AG04450 (cell line): ENCODE measurements around the gene TTC39A. TPM values are rescaled to one million over a fixed set of nuclear protein-coding genes. Genes with fewer than 3 reads are reported as not detected.

Experiments used
- CTCF ChIA-PET: fragments of 300-600, 350-600 bp; formaldehyde crosslinking; extraction: SDS; loops from one replicate; lab custom pipeline; 2022; ENCODE audit warnings: antibody characterized with exemption, inconsistent platforms; lab: Charles Lee
- POLR2A ChIA-PET: fragments of 350-600 bp; formaldehyde crosslinking; extraction: SDS; loops from one replicate; lab custom pipeline; 2021; ENCODE audit warnings: antibody characterized with exemption, inconsistent platforms; lab: Yijun Ruan, JAX
- DNase-seq: peaks from one replicate; pipeline ENCODE4 v3.0.0-alpha.2; 2011; ENCODE audit warnings: low read depth, low spot score
- H3K27ac ChIP-seq: one replicate; pipeline ENCODE4 v1.5.1; 2012; ENCODE audit warnings: low read depth, low read length, control low read depth
- H3K27me3 ChIP-seq: one replicate; pipeline ENCODE4 v1.6.0; 2012; ENCODE audit warnings: low read length; ENCODE audit not compliant: control insufficient read depth, insufficient read depth
- H3K4me3 ChIP-seq: 2 replicates; pipeline ENCODE4 v1.5.1; 2011; ENCODE audit warnings: mild to moderate bottlenecking, low read depth, low read length, control low read depth
- H3K9me3 ChIP-seq: 2 replicates; pipeline ENCODE4 v1.5.1; 2012; ENCODE audit warnings: low read length; ENCODE audit not compliant: control insufficient read depth, insufficient read depth
- CTCF ChIP-seq: IDR thresholded peaks from 2 replicates; pipeline ENCODE4 v1.5.1; 2011; ENCODE audit warnings: low read depth, low read length, control low read depth, inconsistent platforms
- polyA plus RNA-seq: library from polyadenylated mRNA; depleted of rRNA; stranded (reverse); fragments of >200 nt; gene quantifications from 2 replicates; pipeline ENCODE4 v1.2.3, GENCODE V29; 2011

Gene TTC39A
- polyA plus RNA-seq, 1 experiment, result 0.21 TPM

- no peaks in the 10 kb centered on the region for H3K27me3 ChIP-seq
- no peak overlapping the region for H3K4me3 ChIP-seq
- TF ChIP-seq CTCF, result no peak
- CTCF ChIA-PET, result interaction anchor here (2.3 kb wide), 1 partner anchor 20 kb away, joined by 5 read pairs; no protein-coding TSS in a partner anchor
- no peak overlapping the region for H3K27ac ChIP-seq
- H3K9me3 ChIP-seq, result no peaks in the 10 kb centered on the region
- DNase-seq, result no peak
- POLR2A ChIA-PET, result no interaction called here
Observed at GRCh38 chr1:51316846-51317120, 13.6 kb downstream of the TTC39A start.

- Histone ChIP-seq H3K27me3 (no peaks in the 10 kb centered on the region), H3K27ac (no peak overlapping the region), H3K4me3 (no peak overlapping the region), H3K9me3 (no peaks in the 10 kb centered on the region)
- POLR2A ChIA-PET, result no interaction called here
- no peak for DNase-seq
- CTCF ChIA-PET, result interaction anchor here (2.3 kb wide), 1 partner anchor 20 kb away, joined by 5 read pairs; no protein-coding TSS in a partner anchor
- TF ChIP-seq CTCF, result no peak
Observed at GRCh38 chr1:51316113-51316845, 14.1 kb downstream of the TTC39A start.

GRCh38 chr1:51314974-51315373, 15.4 kb downstream of the TTC39A start:
- ChIA-PET POLR2A (no interaction called here), CTCF (interaction anchor here (2.3 kb wide), 1 partner anchor 19 kb away, joined by 5 read pairs; no protein-coding TSS in a partner anchor)
- Histone ChIP-seq H3K9me3 (no peaks in the 10 kb centered on the region), H3K4me3 (no peak overlapping the region), H3K27ac (peak overlapping the region; percentile 72), H3K27me3 (no peaks in the 10 kb centered on the region)
- TF ChIP-seq CTCF, result no peak
- DNase-seq, result no peak

- Histone ChIP-seq H3K27me3 (no peaks in the 10 kb centered on the region), H3K27ac (peak overlapping the region; percentile 72), H3K4me3 (no peak overlapping the region), H3K9me3 (no peaks in the 10 kb centered on the region)
- no peak for TF ChIP-seq CTCF
- ChIA-PET CTCF (interaction anchor here (1.0 to 2.3 kb wide), 3 partner anchors 18 to 221 kb away, joined by 3 to 16 read pairs (median 5); no protein-coding TSS in a partner anchor), POLR2A (no interaction called here)
- peak; percentile 38 for DNase-seq
Observed at GRCh38 chr1:51313961-51314777, 16.2 kb downstream of the TTC39A start.
